WTC11 (cell line): ENCODE measurements around the gene QSOX2. TPM values are rescaled to one million over a fixed set of nuclear protein-coding genes. Genes with fewer than 3 reads are reported as not detected.

Experiments used
- ATAC-seq: fragments of 200-7000 bp; cut with Tn5 transposase; 2 replicates; pipeline ENCODE4 v1.10.0; 2021; ENCODE audit warnings: mild to moderate bottlenecking, moderate library complexity
- CTCF ChIA-PET: fragments of 300-600 bp; sonication (Branson Sonifier 250); formaldehyde crosslinking; loops from one replicate; lab custom pipeline; 2021; ENCODE audit warnings: antibody characterized with exemption; lab: Charles Lee
- POLR2A ChIA-PET: fragments of 350-600 bp; sonication (Branson Sonifier 250); formaldehyde crosslinking; loops from one replicate; lab custom pipeline; 2021; ENCODE audit warnings: antibody characterized with exemption; lab: Charles Lee
- DNase-seq: peaks from one replicate; pipeline ENCODE4 v3.0.0; 2021; ENCODE audit warnings: low spot score
- H3K27ac Mint-ChIP-seq: 2 replicates; pipeline ENCODE4 v1.8.0; 2021; ENCODE audit warnings: mixed read lengths
- H3K27me3 Mint-ChIP-seq: 2 replicates; pipeline ENCODE4 v1.8.0; 2021; ENCODE audit warnings: low read depth, mild to moderate bottlenecking, moderate library complexity, mixed read lengths
- H3K36me3 Mint-ChIP-seq: 2 replicates; pipeline ENCODE4 v1.8.0; 2021; ENCODE audit warnings: mixed read lengths
- H3K4me1 Mint-ChIP-seq: 2 replicates; pipeline ENCODE4 v1.8.0; 2022; ENCODE audit warnings: mixed read lengths
- H3K4me3 Mint-ChIP-seq: 2 replicates; pipeline ENCODE4 v1.8.0; 2021; ENCODE audit warnings: mild to moderate bottlenecking, moderate library complexity, mixed read lengths
- H3K9me3 Mint-ChIP-seq: 2 replicates; pipeline ENCODE4 v1.8.0; 2021; ENCODE audit warnings: mixed read lengths
- FOXK1 ChIP-seq: sonication (generic); formaldehyde crosslinking; IDR thresholded peaks from 2 replicates; pipeline ENCODE4 v1.8.0; 2022; ENCODE audit warnings: mild to moderate bottlenecking, moderate library complexity, missing genetic modification reagents
- GRHL2 ChIP-seq: fragments of 250-450 bp; sonication (Bioruptor Pico); IDR thresholded peaks from 2 replicates; pipeline ENCODE4 v1.8.0; 2022; ENCODE audit warnings: mild to moderate bottlenecking, moderate library complexity; ENCODE audit not compliant: insufficient replicate concordance, severe bottlenecking
- GTF2I ChIP-seq: fragments of 250-450 bp; sonication (Bioruptor Pico); conservative IDR thresholded peaks from 2 replicates; pipeline ENCODE4 v1.4.0; 2021; ENCODE audit warnings: mild to moderate bottlenecking
- JUN ChIP-seq: sonication (generic); formaldehyde crosslinking; IDR thresholded peaks from 2 replicates; pipeline ENCODE4 v1.8.0; 2023; ENCODE audit warnings: mild to moderate bottlenecking, missing genetic modification reagents
- MXD4 ChIP-seq: fragments of 250-450 bp; sonication (Bioruptor Pico); IDR thresholded peaks from 2 replicates; pipeline ENCODE4 v1.8.0; 2021; ENCODE audit warnings: mild to moderate bottlenecking, moderate library complexity, borderline replicate concordance
- NR3C1 ChIP-seq: sonication (generic); formaldehyde crosslinking; conservative IDR thresholded peaks from 2 replicates; pipeline ENCODE4 v1.8.1; 2023; ENCODE audit warnings: low read depth, mild to moderate bottlenecking, missing genetic modification reagents
- RORB ChIP-seq: fragments of 250-450 bp; sonication (Bioruptor Pico); IDR thresholded peaks from 2 replicates; pipeline ENCODE4 v1.9.0; 2021; ENCODE audit warnings: mild to moderate bottlenecking
- SMAD4 ChIP-seq: sonication (generic); formaldehyde crosslinking; IDR thresholded peaks from 2 replicates; pipeline ENCODE4 v1.8.0; 2022; ENCODE audit warnings: mild to moderate bottlenecking, missing genetic modification reagents
- ZBTB21 ChIP-seq: sonication (generic); formaldehyde crosslinking; IDR thresholded peaks from 2 replicates; pipeline ENCODE4 v1.8.1; 2023; ENCODE audit warnings: mild to moderate bottlenecking, missing genetic modification reagents, borderline replicate concordance
- ZNF232 ChIP-seq: sonication (generic); formaldehyde crosslinking; IDR thresholded peaks from 2 replicates; pipeline ENCODE4 v1.8.0; 2022; ENCODE audit warnings: mild to moderate bottlenecking, missing genetic modification reagents
- ZNF263 ChIP-seq: sonication (generic); formaldehyde crosslinking; IDR thresholded peaks from 2 replicates; pipeline ENCODE4 v1.8.1; 2022; ENCODE audit warnings: low read depth, mild to moderate bottlenecking, moderate library complexity, missing genetic modification reagents
- ZNF317 ChIP-seq: sonication (generic); formaldehyde crosslinking; IDR thresholded peaks from 2 replicates; pipeline ENCODE4 v1.8.1; 2023; ENCODE audit warnings: low read depth, mild to moderate bottlenecking, moderate library complexity, missing genetic modification reagents, borderline replicate concordance
- ZNF396 ChIP-seq: fragments of 250-450 bp; sonication (Bioruptor Pico); IDR thresholded peaks from 2 replicates; pipeline ENCODE4 v1.8.0; 2021; ENCODE audit warnings: mild to moderate bottlenecking, moderate library complexity, borderline replicate concordance
- total RNA-seq: library from RNA; stranded (reverse); gene quantifications from 3 replicates; pipeline ENCODE4 v1.2.3, GENCODE V29; 2021
- TF ChIP-seq, protein P1 (sequence below): sonication (generic); formaldehyde crosslinking; IDR thresholded peaks from 2 replicates; pipeline ENCODE4 v1.8.0; 2023; ENCODE audit warnings: missing genetic modification reagents
- TF ChIP-seq, protein P2 (sequence below): sonication (generic); formaldehyde crosslinking; IDR thresholded peaks from 2 replicates; pipeline ENCODE4 v1.8.0; 2022; ENCODE audit warnings: mild to moderate bottlenecking, missing genetic modification reagents
- TF ChIP-seq, protein P3 (sequence below): sonication (generic); formaldehyde crosslinking; IDR thresholded peaks from 2 replicates; pipeline ENCODE4 v1.8.1; 2022; ENCODE audit warnings: missing genetic modification reagents, borderline replicate concordance
- TF ChIP-seq, protein P4 (sequence below): sonication (generic); formaldehyde crosslinking; IDR thresholded peaks from 2 replicates; pipeline ENCODE4 v1.8.0; 2022; ENCODE audit warnings: mild to moderate bottlenecking, missing genetic modification reagents
- TF ChIP-seq, protein P5 (sequence below): sonication (generic); formaldehyde crosslinking; IDR thresholded peaks from 2 replicates; pipeline ENCODE4 v1.8.0; 2022; ENCODE audit warnings: missing genetic modification reagents
- TF ChIP-seq, protein P6 (sequence below): fragments of 200-600 bp; IDR thresholded peaks from 2 replicates; pipeline ENCODE4 v1.8.0; 2022; ENCODE audit warnings: antibody characterized with exemption

QSOX2 gene
- total RNA-seq, 1 experiment from 2014 or later = 33.2 TPM

DNA sequence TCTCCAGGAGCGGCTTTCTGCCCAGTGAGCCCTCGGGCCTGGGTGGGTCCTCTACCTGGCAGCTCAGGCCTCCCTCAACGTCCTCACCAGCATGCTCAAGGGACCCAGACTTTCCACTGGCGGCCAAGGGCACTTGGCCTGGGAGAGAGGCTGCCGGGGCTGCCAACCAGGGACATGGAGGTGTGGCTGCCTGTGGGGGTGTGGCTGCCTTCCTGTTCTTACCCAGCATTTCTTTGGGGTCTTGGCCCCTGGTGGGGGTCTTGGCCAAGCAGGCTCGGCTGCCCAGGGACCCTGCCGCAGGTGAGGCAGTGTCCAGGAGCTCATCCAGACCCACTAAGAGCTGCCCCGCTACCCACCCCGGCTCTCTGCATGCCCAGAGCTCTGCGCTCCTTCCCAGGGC is 7.2 kb upstream of the QSOX2 start:
- H3K36me3 Mint-ChIP-seq = no peaks in the 10 kb centered on the region
- no peak overlapping the region for H3K4me3 Mint-ChIP-seq
- H3K27ac Mint-ChIP-seq = no peak overlapping the region; the same call in 1 of the 2 replicates
- no peak for ATAC-seq
- no peaks in the 10 kb centered on the region for H3K9me3 Mint-ChIP-seq
- H3K27me3 Mint-ChIP-seq = no peaks in the 10 kb centered on the region
- DNase-seq = no peak
- peaks cover 3% of the 10 kb centered on the region; the same call in 1 of the 2 replicates for H3K4me1 Mint-ChIP-seq
- ChIA-PET CTCF (interaction anchor here (1.1 kb wide), 1 partner anchor 109 kb away, joined by 3 read pairs; no protein-coding TSS in a partner anchor), POLR2A (interaction anchor here (0.7 kb wide), 1 partner anchor 15 kb away, joined by 3 read pairs; no protein-coding TSS in a partner anchor)
- TF ChIP-seq ZBTB21 (CRISPR knock-in tag) = no peak

DNA sequence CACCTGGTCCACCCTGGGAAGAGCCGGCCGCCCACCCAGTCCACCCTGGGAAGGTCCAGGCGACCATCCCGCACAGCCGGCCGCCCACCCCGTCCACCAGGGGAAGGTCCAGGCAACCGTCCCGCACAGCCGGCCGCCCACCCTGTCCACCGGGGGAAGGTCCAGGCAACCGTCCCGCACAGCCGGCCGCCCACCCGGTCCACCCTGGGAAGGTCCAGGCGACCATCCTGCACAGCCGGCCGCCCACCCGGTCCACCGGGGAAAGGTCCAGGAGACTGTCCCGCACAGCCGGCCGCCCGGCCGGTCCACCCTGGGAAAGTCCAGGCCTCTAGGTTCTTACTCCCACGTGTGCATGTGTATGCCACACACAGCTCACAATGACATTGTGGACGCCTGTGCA is 6.7 kb upstream of the QSOX2 start:
- Mint-ChIP-seq H3K9me3 (no peaks in the 10 kb centered on the region), H3K27me3 (no peaks in the 10 kb centered on the region), H3K4me3 (no peak overlapping the region), H3K27ac (no peak overlapping the region), H3K36me3 (no peaks in the 10 kb centered on the region), H3K4me1 (peaks cover 8% of the 10 kb centered on the region)
- ATAC-seq = no peak
- no peak for DNase-seq
- ChIA-PET CTCF (no interaction called here), POLR2A (no interaction called here)
- TF ChIP-seq ZNF396 (no peak), FOXK1 (CRISPR knock-in tag) (no peak), RORB (CRISPR knock-in tag) (no peak), ZBTB21 (CRISPR knock-in tag) (no peak), ZNF263 (no peak), ZNF317 (CRISPR knock-in tag) (no peak), GTF2I (no peak)
- TF ChIP-seq, protein P1, sequence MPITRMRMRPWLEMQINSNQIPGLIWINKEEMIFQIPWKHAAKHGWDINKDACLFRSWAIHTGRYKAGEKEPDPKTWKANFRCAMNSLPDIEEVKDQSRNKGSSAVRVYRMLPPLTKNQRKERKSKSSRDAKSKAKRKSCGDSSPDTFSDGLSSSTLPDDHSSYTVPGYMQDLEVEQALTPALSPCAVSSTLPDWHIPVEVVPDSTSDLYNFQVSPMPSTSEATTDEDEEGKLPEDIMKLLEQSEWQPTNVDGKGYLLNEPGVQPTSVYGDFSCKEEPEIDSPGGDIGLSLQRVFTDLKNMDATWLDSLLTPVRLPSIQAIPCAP = no peak
- TF ChIP-seq, protein P2, sequence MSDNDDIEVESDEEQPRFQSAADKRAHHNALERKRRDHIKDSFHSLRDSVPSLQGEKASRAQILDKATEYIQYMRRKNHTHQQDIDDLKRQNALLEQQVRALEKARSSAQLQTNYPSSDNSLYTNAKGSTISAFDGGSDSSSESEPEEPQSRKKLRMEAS (CRISPR knock-in tag) = no peak

DNA sequence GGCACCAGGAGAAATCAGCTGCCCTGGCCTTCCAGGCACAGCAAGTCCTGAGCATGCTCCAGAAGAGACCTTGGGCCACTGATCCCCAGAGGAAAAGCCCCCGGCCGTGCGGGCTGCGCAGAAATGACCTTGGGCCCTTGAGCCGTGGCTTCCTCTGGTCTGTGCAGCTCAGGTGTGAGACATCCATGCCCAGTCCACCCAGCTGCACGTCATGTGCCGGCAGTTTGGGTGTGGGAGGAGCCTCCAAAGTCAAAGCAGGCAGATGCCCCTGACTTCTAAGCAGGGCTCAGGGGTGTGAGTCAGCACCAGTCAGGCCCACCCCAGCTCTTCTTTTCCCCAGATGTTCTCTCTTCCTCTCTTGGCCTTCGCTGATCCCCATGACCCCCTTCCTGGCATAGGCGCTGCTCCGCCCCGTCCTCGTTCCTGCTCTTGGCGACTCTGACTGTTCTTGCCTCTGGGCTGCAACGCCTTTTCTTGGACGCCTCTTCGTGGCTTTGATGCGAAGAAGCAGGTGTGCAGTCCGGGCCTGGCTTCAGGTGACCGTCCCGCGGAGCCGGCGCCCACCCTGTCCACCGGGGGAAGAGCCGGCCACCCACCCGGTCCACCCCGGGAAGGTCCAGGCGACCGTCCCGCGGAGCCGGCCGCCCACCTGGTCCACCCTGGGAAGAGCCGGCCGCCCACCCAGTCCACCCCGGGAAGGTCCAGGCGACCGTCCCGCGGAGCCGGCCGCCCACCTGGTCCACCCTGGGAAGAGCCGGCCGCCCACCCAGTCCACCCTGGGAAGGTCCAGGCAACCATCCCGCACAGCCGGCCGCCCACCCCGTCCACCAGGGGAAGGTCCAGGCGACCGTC is 5.9 kb upstream of the QSOX2 start:
- no peak for ATAC-seq
- H3K27me3 Mint-ChIP-seq = peaks cover under 1% of the 10 kb centered on the region
- DNase-seq = no peak
- H3K27ac Mint-ChIP-seq = peak overlapping the region; percentile 78; the same call in 1 of the 2 replicates
- H3K36me3 Mint-ChIP-seq = no peaks in the 10 kb centered on the region
- no peaks in the 10 kb centered on the region for H3K9me3 Mint-ChIP-seq
- POLR2A ChIA-PET = no interaction called here
- no peak overlapping the region for H3K4me3 Mint-ChIP-seq
- TF ChIP-seq SMAD4 (CRISPR knock-in tag) (no peak), NR3C1 (CRISPR knock-in tag) (no peak), GRHL2 (CRISPR knock-in tag) (no peak), JUN (no peak), MXD4 (no peak), ZNF232 (CRISPR knock-in tag) (no peak)
- TF ChIP-seq, protein P3, sequence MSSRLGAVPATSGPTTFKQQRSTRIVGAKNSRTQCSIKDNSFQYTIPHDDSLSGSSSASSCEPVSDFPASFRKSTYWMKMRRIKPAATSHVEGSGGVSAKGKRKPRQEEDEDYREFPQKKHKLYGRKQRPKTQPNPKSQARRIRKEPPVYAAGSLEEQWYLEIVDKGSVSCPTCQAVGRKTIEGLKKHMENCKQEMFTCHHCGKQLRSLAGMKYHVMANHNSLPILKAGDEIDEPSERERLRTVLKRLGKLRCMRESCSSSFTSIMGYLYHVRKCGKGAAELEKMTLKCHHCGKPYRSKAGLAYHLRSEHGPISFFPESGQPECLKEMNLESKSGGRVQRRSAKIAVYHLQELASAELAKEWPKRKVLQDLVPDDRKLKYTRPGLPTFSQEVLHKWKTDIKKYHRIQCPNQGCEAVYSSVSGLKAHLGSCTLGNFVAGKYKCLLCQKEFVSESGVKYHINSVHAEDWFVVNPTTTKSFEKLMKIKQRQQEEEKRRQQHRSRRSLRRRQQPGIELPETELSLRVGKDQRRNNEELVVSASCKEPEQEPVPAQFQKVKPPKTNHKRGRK (CRISPR knock-in tag) = no peak
- TF ChIP-seq, protein P4, sequence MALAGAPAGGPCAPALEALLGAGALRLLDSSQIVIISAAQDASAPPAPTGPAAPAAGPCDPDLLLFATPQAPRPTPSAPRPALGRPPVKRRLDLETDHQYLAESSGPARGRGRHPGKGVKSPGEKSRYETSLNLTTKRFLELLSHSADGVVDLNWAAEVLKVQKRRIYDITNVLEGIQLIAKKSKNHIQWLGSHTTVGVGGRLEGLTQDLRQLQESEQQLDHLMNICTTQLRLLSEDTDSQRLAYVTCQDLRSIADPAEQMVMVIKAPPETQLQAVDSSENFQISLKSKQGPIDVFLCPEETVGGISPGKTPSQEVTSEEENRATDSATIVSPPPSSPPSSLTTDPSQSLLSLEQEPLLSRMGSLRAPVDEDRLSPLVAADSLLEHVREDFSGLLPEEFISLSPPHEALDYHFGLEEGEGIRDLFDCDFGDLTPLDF = no peak
- TF ChIP-seq, protein P5, sequence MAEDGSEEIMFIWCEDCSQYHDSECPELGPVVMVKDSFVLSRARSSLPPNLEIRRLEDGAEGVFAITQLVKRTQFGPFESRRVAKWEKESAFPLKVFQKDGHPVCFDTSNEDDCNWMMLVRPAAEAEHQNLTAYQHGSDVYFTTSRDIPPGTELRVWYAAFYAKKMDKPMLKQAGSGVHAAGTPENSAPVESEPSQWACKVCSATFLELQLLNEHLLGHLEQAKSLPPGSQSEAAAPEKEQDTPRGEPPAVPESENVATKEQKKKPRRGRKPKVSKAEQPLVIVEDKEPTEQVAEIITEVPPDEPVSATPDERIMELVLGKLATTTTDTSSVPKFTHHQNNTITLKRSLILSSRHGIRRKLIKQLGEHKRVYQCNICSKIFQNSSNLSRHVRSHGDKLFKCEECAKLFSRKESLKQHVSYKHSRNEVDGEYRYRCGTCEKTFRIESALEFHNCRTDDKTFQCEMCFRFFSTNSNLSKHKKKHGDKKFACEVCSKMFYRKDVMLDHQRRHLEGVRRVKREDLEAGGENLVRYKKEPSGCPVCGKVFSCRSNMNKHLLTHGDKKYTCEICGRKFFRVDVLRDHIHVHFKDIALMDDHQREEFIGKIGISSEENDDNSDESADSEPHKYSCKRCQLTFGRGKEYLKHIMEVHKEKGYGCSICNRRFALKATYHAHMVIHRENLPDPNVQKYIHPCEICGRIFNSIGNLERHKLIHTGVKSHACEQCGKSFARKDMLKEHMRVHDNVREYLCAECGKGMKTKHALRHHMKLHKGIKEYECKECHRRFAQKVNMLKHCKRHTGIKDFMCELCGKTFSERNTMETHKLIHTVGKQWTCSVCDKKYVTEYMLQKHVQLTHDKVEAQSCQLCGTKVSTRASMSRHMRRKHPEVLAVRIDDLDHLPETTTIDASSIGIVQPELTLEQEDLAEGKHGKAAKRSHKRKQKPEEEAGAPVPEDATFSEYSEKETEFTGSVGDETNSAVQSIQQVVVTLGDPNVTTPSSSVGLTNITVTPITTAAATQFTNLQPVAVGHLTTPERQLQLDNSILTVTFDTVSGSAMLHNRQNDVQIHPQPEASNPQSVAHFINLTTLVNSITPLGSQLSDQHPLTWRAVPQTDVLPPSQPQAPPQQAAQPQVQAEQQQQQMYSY (CRISPR knock-in tag) = no peak
- TF ChIP-seq, protein P6, sequence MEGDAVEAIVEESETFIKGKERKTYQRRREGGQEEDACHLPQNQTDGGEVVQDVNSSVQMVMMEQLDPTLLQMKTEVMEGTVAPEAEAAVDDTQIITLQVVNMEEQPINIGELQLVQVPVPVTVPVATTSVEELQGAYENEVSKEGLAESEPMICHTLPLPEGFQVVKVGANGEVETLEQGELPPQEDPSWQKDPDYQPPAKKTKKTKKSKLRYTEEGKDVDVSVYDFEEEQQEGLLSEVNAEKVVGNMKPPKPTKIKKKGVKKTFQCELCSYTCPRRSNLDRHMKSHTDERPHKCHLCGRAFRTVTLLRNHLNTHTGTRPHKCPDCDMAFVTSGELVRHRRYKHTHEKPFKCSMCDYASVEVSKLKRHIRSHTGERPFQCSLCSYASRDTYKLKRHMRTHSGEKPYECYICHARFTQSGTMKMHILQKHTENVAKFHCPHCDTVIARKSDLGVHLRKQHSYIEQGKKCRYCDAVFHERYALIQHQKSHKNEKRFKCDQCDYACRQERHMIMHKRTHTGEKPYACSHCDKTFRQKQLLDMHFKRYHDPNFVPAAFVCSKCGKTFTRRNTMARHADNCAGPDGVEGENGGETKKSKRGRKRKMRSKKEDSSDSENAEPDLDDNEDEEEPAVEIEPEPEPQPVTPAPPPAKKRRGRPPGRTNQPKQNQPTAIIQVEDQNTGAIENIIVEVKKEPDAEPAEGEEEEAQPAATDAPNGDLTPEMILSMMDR = no peak
- H3K4me1 Mint-ChIP-seq = peaks cover 9% of the 10 kb centered on the region
- CTCF ChIA-PET = interaction anchor here (0.5 to 1.2 kb wide), 3 partner anchors 18 to 81 kb away, joined by 3 read pairs; no protein-coding TSS in a partner anchor
